HG02840 (cell line): ENCODE measurements around the gene BTBD10.

ENCODE experiments used
- ATAC-seq: cut with Tn5 transposase; IDR thresholded peaks from one replicate; pipeline ENCODE4 v1.9.1; 2021; ENCODE audit warnings: mild to moderate bottlenecking, moderate library complexity, moderate number of reproducible peaks; ENCODE audit not compliant: unreplicated experiment, low FRiP score

The BTBD10 gene

GRCh38 chr11:13462901-13463778, at the start of gene BTBD10:
Gene BTBD10, minus strand, starts transcription at chr11:13463222. Its CDS starts 18,098 bp downstream, at chr11:13445124.
- peak; percentile 96 for ATAC-seq

GRCh38 chr11:13503393-13503792, 40.4 kb upstream of the BTBD10 start:
- no peak for ATAC-seq

GRCh38 chr11:13502492-13502891, 39.5 kb upstream of the BTBD10 start:
- no peak for ATAC-seq

GRCh38 chr11:13495929-13496328, 32.9 kb upstream of the BTBD10 start, which contains the start of gene PTH:
Gene PTH, minus strand, starts transcription at chr11:13495997. Its CDS starts 3,142 bp downstream, at chr11:13492855.
- ATAC-seq, result no peak

GRCh38 chr11:13494051-13494450, 31.0 kb upstream of the BTBD10 start:
- ATAC-seq, result no peak

- no peak for ATAC-seq
Observed at GRCh38 chr11:13487661-13488030, 24.6 kb upstream of the BTBD10 start.

- ATAC-seq, result no peak
Observed at GRCh38 chr11:13486926-13487660, 24.1 kb upstream of the BTBD10 start.

GRCh38 chr11:13480198-13480597, 17.2 kb upstream of the BTBD10 start:
- ATAC-seq, result no peak

- ATAC-seq, result no peak
Observed at GRCh38 chr11:13479688-13480087, 16.7 kb upstream of the BTBD10 start.

- no peak for ATAC-seq
Observed at GRCh38 chr11:13475091-13475490, 12.1 kb upstream of the BTBD10 start.

- ATAC-seq, result no peak
Observed at GRCh38 chr11:13473013-13473722, 10.1 kb upstream of the BTBD10 start.

GRCh38 chr11:13468750-13469149, 5.7 kb upstream of the BTBD10 start:
- no peak for ATAC-seq

GRCh38 chr11:13465909-13466371, 2.9 kb upstream of the BTBD10 start:
- ATAC-seq, result no peak

- ATAC-seq, result no peak
Observed at GRCh38 chr11:13463779-13464290, 813 bp upstream of the BTBD10 start.

- peak; percentile 43 for ATAC-seq
Observed at GRCh38 chr11:13462311-13462900, 616 bp downstream of the BTBD10 start.

GRCh38 chr11:13461291-13461690, 1.7 kb downstream of the BTBD10 start:
- no peak for ATAC-seq

- ATAC-seq, result no peak
Observed at GRCh38 chr11:13450832-13451397, 12.1 kb downstream of the BTBD10 start.

GRCh38 chr11:13449522-13449921, 13.5 kb downstream of the BTBD10 start:
- no peak for ATAC-seq

- ATAC-seq, result no peak
Observed at GRCh38 chr11:13448876-13449275, 14.1 kb downstream of the BTBD10 start.

- ATAC-seq, result no peak
Observed at GRCh38 chr11:13446444-13446843, 16.6 kb downstream of the BTBD10 start.
